H9 (cell line): ENCODE measurements around the gene TMEM45B. TPM values are rescaled to one million over a fixed set of nuclear protein-coding genes. Genes with fewer than 3 reads are reported as not detected.
"Not testable (repeated sequence)": the region's sequence is repeated elsewhere in the genome, so short reads cannot be mapped to it uniquely, and the experiment has no call there.

Experiments
- DNase-seq: peaks from one replicate; pipeline ENCODE4 v3.0.0-alpha.2; 2017
- H2AFZ ChIP-seq: one replicate; pipeline ENCODE4 v1.6.1; 2013; ENCODE audit warnings: mild to moderate bottlenecking, low read length, control low read depth, moderate library complexity
- H2AK5ac ChIP-seq: 2 replicates; pipeline ENCODE4 v1.6.1; 2013; ENCODE audit warnings: low read length, control low read depth, mixed read lengths; ENCODE audit not compliant: insufficient read length
- H2BK120ac ChIP-seq: one replicate; pipeline ENCODE4 v1.6.1; 2013; ENCODE audit warnings: low read depth, mild to moderate bottlenecking, low read length, control low read depth, inconsistent platforms; ENCODE audit not compliant: poor library complexity, severe bottlenecking
- H2BK12ac ChIP-seq: 2 replicates; pipeline ENCODE4 v1.6.1; 2013; ENCODE audit warnings: low read length, control low read depth, mixed read lengths, low read depth; ENCODE audit not compliant: insufficient read length
- H2BK15ac ChIP-seq: 2 replicates; pipeline ENCODE4 v1.6.1; 2013; ENCODE audit warnings: low read depth, low read length, control low read depth
- H2BK20ac ChIP-seq: one replicate; pipeline ENCODE4 v1.6.1; 2013; ENCODE audit warnings: low read depth, mild to moderate bottlenecking, low read length, control low read depth, inconsistent platforms; ENCODE audit not compliant: poor library complexity, severe bottlenecking
- H2BK5ac ChIP-seq: 2 replicates; pipeline ENCODE4 v1.6.1; 2013; ENCODE audit warnings: low read length, control low read depth, mixed read lengths; ENCODE audit not compliant: insufficient read length
- H3K14ac ChIP-seq: 2 replicates; pipeline ENCODE4 v1.6.1; 2013; ENCODE audit warnings: low read length, control low read depth; ENCODE audit not compliant: insufficient read depth
- H3K18ac ChIP-seq: 2 replicates; pipeline ENCODE4 v1.6.1; 2013; ENCODE audit warnings: low read depth, mild to moderate bottlenecking, mixed read lengths, low read length, control low read depth; ENCODE audit not compliant: insufficient read length
- H3K23ac ChIP-seq: 2 replicates; pipeline ENCODE4 v1.6.1; 2013; ENCODE audit warnings: low read length, control low read depth, mixed read lengths, low read depth; ENCODE audit not compliant: insufficient read length
- H3K23me2 ChIP-seq: 2 replicates; pipeline ENCODE4 v1.6.1; 2013; ENCODE audit warnings: low read depth, mild to moderate bottlenecking, mixed read lengths, low read length, control low read depth; ENCODE audit not compliant: insufficient read length, poor library complexity, severe bottlenecking
- H3K27ac ChIP-seq: 2 replicates; pipeline ENCODE4 v1.5.1; 2013; ENCODE audit warnings: low read length, control low read depth, mixed read lengths, low read depth; ENCODE audit not compliant: insufficient read length
- H3K27me3 ChIP-seq: 2 replicates; pipeline ENCODE4 v1.6.1; 2013; ENCODE audit warnings: low read length, control low read depth, inconsistent platforms; ENCODE audit not compliant: insufficient read depth
- H3K4ac ChIP-seq: 2 replicates; pipeline ENCODE4 v1.6.1; 2013; ENCODE audit warnings: low read depth, mild to moderate bottlenecking, control low read depth, inconsistent platforms, low read length, moderate library complexity
- H3K4me1 ChIP-seq: 2 replicates; pipeline ENCODE4 v1.6.1; 2013; ENCODE audit warnings: low read length, control low read depth, inconsistent platforms; ENCODE audit not compliant: insufficient read depth
- H3K4me2 ChIP-seq: 2 replicates; pipeline ENCODE4 v1.6.1; 2013; ENCODE audit warnings: low read length, control low read depth, mixed read lengths; ENCODE audit not compliant: insufficient read length, insufficient read depth
- H3K56ac ChIP-seq: 2 replicates; pipeline ENCODE4 v1.6.1; 2013; ENCODE audit warnings: low read depth, mild to moderate bottlenecking, mixed read lengths, low read length, control low read depth; ENCODE audit not compliant: insufficient read length
- H3K79me1 ChIP-seq: 2 replicates; pipeline ENCODE4 v1.6.1; 2013; ENCODE audit warnings: low read depth, mild to moderate bottlenecking, moderate library complexity, low read length, control low read depth, inconsistent platforms; ENCODE audit not compliant: insufficient read depth, poor library complexity, severe bottlenecking
- H3K79me2 ChIP-seq: 2 replicates; pipeline ENCODE4 v1.6.1; 2013; ENCODE audit warnings: low read length, control low read depth, inconsistent platforms; ENCODE audit not compliant: insufficient read depth
- H3K9ac ChIP-seq: 2 replicates; pipeline ENCODE4 v1.6.1; 2013; ENCODE audit warnings: low read length, control low read depth, mixed read lengths; ENCODE audit not compliant: insufficient read length; ENCODE audit errors: extremely low read depth
- H3K9me3 ChIP-seq: one replicate; pipeline ENCODE4 v1.6.1; 2013; ENCODE audit warnings: low read depth, low read length, inconsistent platforms; ENCODE audit not compliant: control insufficient read depth
- H3T11ph ChIP-seq: one replicate; pipeline ENCODE4 v1.6.1; 2013; ENCODE audit warnings: mild to moderate bottlenecking, low read length, control low read depth, inconsistent platforms
- H4K20me1 ChIP-seq: one replicate; pipeline ENCODE4 v1.6.1; 2013; ENCODE audit not compliant: control insufficient read depth, insufficient read length, insufficient read depth
- H4K5ac ChIP-seq: 2 replicates; pipeline ENCODE4 v1.6.1; 2013; ENCODE audit warnings: low read depth, mild to moderate bottlenecking, mixed read lengths, low read length, control low read depth; ENCODE audit not compliant: insufficient read length
- H4K8ac ChIP-seq: replicated peaks from 2 replicates; pipeline ENCODE4 v1.6.1; 2013; ENCODE audit warnings: low read length, control low read depth, mixed read lengths, low read depth; ENCODE audit not compliant: insufficient read length
- H4K91ac ChIP-seq: 2 replicates; pipeline ENCODE4 v1.6.1; 2013; ENCODE audit warnings: low read depth, mild to moderate bottlenecking, moderate library complexity, mixed read lengths, low read length, control low read depth; ENCODE audit not compliant: insufficient read length
- H3K27ac Mint-ChIP-seq, 3 experiments: 2 replicates in 2 of 3; 3 replicates in 1 of 3; pipeline ENCODE4 v1.8.0; 2020 to 2021; ENCODE audit warnings: mixed read lengths in 3 of 3, mild to moderate bottlenecking in 1 of 3, moderate library complexity in 1 of 3
- H3K27me3 Mint-ChIP-seq: 2 replicates; pipeline ENCODE4 v1.8.0; 2021; ENCODE audit warnings: low read depth, mild to moderate bottlenecking, moderate library complexity, mixed read lengths
- H3K36me3 Mint-ChIP-seq, 3 experiments: 2 replicates in 2 of 3; 3 replicates in 1 of 3; pipeline ENCODE4 v1.8.0; 2020 to 2021; ENCODE audit warnings: low read depth in 3 of 3, mixed read lengths in 3 of 3; ENCODE audit not compliant: insufficient read depth in 1 of 3
- H3K4me1 Mint-ChIP-seq, 2 experiments: 2 replicates each; pipeline ENCODE4 v1.8.0; 2020; ENCODE audit warnings: mixed read lengths in 2 of 2
- H3K4me3 Mint-ChIP-seq, 2 experiments: 2 replicates in 1 of 2; 3 replicates in 1 of 2; pipeline ENCODE4 v1.8.0; 2020 to 2021; ENCODE audit warnings: mild to moderate bottlenecking in 2 of 2, mixed read lengths in 2 of 2, moderate library complexity in 1 of 2
- H3K9me3 Mint-ChIP-seq, 2 experiments: 2 replicates in 1 of 2; 3 replicates in 1 of 2; pipeline ENCODE4 v1.8.0; 2020; ENCODE audit warnings: mild to moderate bottlenecking in 2 of 2, mixed read lengths in 2 of 2, moderate library complexity in 1 of 2
- WGBS: extraction: QIAGEN DNeasy Blood & Tissue Kit; methylation state at CpG from one replicate; pipeline ENCODE4 v1.1.7; 2013; ENCODE audit warnings: missing lambda C conversion rate, low lambda C conversion rate, mixed read lengths; ENCODE audit not compliant: insufficient read length; ENCODE audit errors: extremely low coverage; 5-methylcytosine and 5-hydroxymethylcytosine counted together
- total RNA-seq: library from RNA; stranded (reverse); gene quantifications from 2 replicates; pipeline ENCODE4 v1.2.1, GENCODE V29; 2021

The TMEM45B gene
- total RNA-seq, 1 experiment from 2014 or later = 0.70 TPM

DNA sequence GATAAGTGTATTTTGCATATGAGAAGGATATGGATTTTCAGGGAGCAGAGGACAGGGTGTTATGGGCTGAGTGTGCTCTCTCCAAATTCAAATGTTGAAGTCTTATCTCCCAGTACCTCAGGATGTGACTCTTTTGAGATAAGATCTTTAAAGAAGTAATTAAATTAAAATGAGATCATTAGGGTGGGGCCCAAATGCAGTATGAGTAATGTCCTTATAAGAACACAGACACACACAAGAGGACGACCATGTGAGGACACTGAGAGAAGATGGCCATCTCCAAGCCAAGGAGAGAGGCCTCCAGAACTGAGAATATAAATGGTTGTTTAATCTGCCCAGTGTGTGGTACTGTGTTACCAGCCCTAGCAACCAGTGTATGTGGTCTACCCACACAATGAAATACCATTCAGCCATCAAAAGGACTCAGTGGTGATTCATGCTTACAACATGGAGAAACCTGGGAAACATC lies 20.8 kb downstream of the TMEM45B start:
- H4K5ac ChIP-seq, H3K18ac ChIP-seq, H3K27me3 Mint-ChIP-seq, H3K9ac ChIP-seq, H3K9me3 Mint-ChIP-seq, H3K27me3 ChIP-seq, H2AK5ac ChIP-seq, H2BK15ac ChIP-seq, H3K23ac ChIP-seq, H3K79me1 ChIP-seq, H2BK5ac ChIP-seq, H4K91ac ChIP-seq, H4K20me1 ChIP-seq, H3T11ph ChIP-seq, H3K79me2 ChIP-seq, H3K9me3 ChIP-seq, H2AFZ ChIP-seq, H3K4me3 Mint-ChIP-seq, H2BK12ac ChIP-seq, H3K4me2 ChIP-seq, H3K23me2 ChIP-seq, H3K56ac ChIP-seq, H3K27ac Mint-ChIP-seq, DNase-seq, H3K14ac ChIP-seq, H3K27ac ChIP-seq, H3K4me1 ChIP-seq, H2BK120ac ChIP-seq, H3K36me3 Mint-ChIP-seq, H2BK20ac ChIP-seq, H4K8ac ChIP-seq, H3K4ac ChIP-seq, H3K4me1 Mint-ChIP-seq: not testable (repeated sequence)
- no CpG with 5 or more reads among the region's 1 CpG for WGBS
